ENCODE data around the gene RBMS3.
"Not testable (repeated sequence)": the region's sequence is repeated elsewhere in the genome, so short reads cannot be mapped to it uniquely, and the experiment has no call there.

The RBMS3 gene

GRCh38 chr3:29649815-29650547 is 369.1 kb downstream of the RBMS3 start:
- in situ Hi-C loops (cut with MboI; ENCODE audit: low pct_unique_long_range_greater_than_20kb, low sequenced_read_pairs, unreplicated experiment): no loop called here
- no peak for TF ChIP-seq CTCF (IDR thresholded peaks at IDR 0.05; ENCODE audit: extremely low read depth, insufficient read depth, missing control alignments)
- no peak for DNase-seq (ENCODE audit: low spot score)

DNA sequence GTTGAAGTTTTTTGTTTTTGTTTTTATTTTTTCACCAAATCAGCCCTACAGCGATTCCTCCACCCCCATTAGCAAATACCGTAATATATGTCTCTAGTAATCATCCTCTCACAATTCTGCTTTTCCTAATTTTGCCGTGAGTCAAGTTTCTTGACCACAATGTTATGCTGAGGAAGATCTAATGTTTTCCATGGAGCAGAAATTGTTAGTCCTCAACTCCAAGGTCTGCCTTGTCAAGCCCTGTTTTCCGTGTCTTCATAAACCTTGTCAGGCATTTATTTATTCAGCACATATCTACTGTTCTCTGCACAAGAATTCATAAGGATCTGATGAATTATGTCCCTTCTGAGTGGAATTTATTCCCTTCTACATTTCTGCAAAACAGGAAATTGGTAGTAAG is 372.8 kb downstream of the RBMS3 start:
- in situ Hi-C loops (cut with MboI; ENCODE audit: low pct_unique_long_range_greater_than_20kb, low sequenced_read_pairs, unreplicated experiment): no loop called here

DNA sequence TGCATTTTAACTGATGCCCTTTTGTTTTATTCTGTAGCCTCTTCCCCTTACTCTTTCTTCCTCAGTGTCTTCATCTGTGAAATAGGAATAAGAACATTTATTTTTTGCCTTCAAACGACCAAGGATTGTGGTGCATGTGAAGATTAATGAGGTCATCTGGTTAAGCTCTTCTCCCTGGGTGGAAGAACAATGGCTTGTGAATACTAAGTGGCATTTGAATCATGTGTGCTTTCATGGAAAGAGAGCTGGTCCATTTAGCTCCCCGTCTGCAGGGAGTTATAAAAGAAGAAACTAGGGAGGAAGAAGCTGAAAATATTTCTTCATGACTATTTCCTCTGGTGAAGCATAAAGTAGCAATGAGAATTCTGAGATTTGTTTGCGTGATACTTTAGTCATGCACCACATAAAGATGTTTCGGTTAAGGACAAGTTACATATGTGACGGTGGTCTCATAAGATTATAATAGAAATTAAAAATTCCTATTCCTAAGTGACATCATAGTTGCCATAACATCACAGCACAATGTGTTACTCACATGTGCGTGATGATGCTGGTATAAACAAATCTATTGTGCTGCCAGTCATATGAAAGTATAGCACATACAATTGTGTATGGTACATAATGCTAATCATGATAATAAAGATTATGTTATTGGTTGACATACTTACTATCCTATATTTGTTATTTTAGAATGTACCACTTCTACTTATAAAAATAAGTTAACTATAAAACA is 374.3 kb downstream of the RBMS3 start:
- TF ChIP-seq CTCF (IDR thresholded peaks at IDR 0.05; ENCODE audit: extremely low read depth, insufficient read depth, missing control alignments): no peak
- in situ Hi-C loops (cut with MboI; ENCODE audit: low pct_unique_long_range_greater_than_20kb, low sequenced_read_pairs, unreplicated experiment): no loop called here
- no peak for DNase-seq (ENCODE audit: low spot score)

More for the DNA sequence above, 372.8 kb downstream of the RBMS3 start:
- no peak for TF ChIP-seq CTCF (IDR thresholded peaks at IDR 0.05; ENCODE audit: extremely low read depth, insufficient read depth, missing control alignments)
- DNase-seq (ENCODE audit: low spot score): no peak

DNA sequence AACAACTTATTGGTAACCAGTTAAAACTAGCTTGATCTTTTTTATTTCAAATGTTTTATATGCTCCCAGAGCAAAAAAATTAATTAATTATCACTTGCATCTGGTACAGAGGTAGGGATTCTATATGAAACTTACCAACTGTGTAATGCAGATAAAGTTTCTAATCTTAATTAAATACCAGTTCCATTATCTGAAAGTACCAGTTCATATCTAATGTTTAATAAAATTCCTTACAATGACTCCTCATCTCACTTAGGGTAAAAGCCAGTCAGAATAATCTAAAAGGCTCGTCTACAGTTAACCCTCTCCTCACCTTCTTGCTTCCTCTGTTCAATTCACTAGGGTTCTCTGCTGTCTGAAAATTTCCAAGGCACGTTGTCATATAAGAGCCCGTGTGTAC is 384.8 kb downstream of the RBMS3 start:
- TF ChIP-seq CTCF (IDR thresholded peaks at IDR 0.05; ENCODE audit: extremely low read depth, insufficient read depth, missing control alignments): no peak
- no peak for DNase-seq (ENCODE audit: low spot score)
- in situ Hi-C loops (cut with MboI; ENCODE audit: low pct_unique_long_range_greater_than_20kb, low sequenced_read_pairs, unreplicated experiment): no loop called here

DNA sequence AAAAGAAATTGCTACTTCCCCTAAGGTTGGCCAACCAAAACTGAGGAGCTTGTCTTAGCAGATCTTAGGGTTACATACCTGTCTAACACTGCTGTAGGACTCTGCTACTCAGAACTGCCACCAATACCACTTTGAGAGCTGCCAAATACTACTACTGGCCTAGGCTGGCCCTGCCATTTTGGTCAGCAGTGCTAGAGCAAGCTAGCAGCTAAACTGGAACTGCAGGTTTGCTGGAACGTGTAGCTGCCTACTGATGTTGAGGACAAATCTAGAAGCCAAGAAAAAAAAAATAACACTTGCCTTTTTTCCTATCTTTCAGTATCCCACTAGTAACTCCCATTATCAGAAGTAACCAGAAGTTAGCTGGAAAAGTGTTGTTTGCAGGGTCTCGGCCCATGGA is 387.4 kb downstream of the RBMS3 start:
- DNase-seq (ENCODE audit: low spot score): no peak

DNA sequence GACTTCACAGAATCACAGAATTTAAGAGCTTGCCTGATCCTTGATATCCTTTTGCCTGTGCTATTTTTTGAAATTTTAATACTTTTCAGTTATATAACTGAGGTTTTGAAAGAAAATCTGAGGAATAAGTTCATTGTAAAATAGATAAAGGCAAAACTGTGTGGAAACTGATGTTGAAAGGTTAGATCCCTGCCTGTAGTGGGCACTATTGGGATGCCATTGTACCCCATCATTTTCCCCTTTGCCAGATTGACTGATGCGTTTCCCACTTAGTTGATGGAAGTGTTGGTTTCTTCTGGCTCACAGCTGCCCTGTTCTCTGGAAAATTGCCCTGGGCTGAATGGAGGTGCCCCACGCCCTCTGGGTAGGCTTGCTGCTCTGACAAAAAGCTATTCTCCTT is 387.9 kb downstream of the RBMS3 start:
- no peak for DNase-seq (ENCODE audit: low spot score)
- TF ChIP-seq CTCF (IDR thresholded peaks at IDR 0.05; ENCODE audit: extremely low read depth, insufficient read depth, missing control alignments): peak; percentile 29
- in situ Hi-C loops (cut with MboI; ENCODE audit: low pct_unique_long_range_greater_than_20kb, low sequenced_read_pairs, unreplicated experiment): no loop called here

More for the DNA sequence above, 387.4 kb downstream of the RBMS3 start:
- TF ChIP-seq CTCF (IDR thresholded peaks at IDR 0.05; ENCODE audit: extremely low read depth, insufficient read depth, missing control alignments): no peak
- in situ Hi-C loops (cut with MboI; ENCODE audit: low pct_unique_long_range_greater_than_20kb, low sequenced_read_pairs, unreplicated experiment): no loop called here

- in situ Hi-C loops (cut with MboI; ENCODE audit: low pct_unique_long_range_greater_than_20kb, low sequenced_read_pairs, unreplicated experiment); DNase-seq (ENCODE audit: low spot score): not testable (repeated sequence)
Measured at GRCh38 chr3:29670476-29670875, 389.6 kb downstream of the RBMS3 start.
